GM18502 (cell line): ENCODE data around the gene MAP3K2.

Experiments
- ATAC-seq: cut with Tn5 transposase; IDR thresholded peaks from one replicate; pipeline ENCODE4 v1.9.1; 2021; ENCODE audit warnings: mild to moderate bottlenecking; ENCODE audit not compliant: unreplicated experiment, poor library complexity

The MAP3K2 gene

GRCh38 chr2:127387655-127388422 is at the start of gene MAP3K2:
TSS of gene MAP3K2 (minus strand) at chr2:127387975. CDS start at chr2:127343129, 44,846 bp downstream.
- peak; percentile 80 for ATAC-seq

DNA sequence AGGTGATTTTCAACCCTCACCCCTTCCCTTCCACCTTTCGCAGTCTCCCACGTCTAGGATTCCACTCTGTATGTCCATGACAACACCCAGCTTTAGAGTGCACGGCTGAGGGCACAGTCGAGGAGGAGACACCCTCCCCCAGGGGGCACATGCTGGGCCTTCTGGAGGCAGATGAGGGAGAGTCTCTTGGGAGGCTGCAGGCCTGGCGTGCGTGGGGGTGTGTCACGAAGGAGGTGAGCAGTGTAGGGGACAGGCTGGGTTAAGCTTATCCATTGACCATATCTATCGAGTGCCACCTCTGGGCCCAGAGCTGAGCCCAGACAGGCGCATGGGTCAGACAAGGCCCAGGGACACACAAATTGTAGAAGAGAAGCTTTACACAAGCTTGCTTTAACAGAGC is 49.3 kb upstream of the MAP3K2 start:
- no peak for ATAC-seq

DNA sequence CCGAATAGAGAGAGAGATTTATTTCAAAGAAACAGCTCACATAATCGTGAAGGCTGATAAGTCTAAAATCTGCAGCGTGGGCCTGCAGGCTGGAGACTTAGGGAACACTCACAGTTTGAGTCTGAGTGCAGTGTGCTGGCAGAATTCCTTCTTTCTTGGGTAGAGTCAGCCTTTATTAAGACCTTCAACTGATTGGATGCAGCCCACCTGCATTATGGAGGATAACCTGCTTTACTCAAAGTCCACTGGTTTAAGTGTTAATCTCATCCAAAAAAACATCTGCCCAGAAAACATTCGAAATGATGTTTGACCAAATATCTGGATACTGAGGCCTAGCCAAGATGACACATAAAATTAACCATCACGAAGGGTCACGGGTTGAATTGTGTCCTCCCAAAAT is 46.7 kb upstream of the MAP3K2 start:
- ATAC-seq = no peak

DNA sequence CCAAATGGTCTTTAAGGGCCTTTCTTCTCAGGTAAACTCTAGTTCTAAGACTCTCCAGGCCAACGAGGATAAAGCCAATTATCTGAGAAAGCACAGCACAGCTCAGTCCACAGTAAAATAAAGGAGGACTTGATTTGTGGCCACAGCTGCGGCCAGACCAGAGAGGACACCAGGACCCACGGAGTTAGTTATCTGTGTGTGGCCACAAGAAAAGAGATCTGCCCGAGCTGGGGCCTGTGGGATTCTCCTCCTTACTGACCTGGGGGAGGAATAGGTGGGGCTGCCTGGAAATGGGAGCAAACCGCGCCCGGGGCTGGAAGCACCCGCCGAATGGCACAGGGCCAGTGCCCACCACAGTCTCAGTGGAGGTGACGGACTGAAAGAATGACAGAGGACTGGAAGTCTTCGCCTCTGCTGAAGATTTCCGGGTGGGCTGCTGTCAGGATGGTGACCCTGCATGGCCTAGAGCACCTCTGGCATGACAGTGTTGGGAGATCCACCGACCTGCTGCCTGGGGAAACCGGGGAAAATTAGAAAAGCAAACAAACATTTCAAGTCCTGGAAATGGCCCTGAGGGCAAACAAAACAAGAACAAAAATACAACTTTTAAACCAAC is 43.7 kb upstream of the MAP3K2 start:
- ATAC-seq = no peak

DNA sequence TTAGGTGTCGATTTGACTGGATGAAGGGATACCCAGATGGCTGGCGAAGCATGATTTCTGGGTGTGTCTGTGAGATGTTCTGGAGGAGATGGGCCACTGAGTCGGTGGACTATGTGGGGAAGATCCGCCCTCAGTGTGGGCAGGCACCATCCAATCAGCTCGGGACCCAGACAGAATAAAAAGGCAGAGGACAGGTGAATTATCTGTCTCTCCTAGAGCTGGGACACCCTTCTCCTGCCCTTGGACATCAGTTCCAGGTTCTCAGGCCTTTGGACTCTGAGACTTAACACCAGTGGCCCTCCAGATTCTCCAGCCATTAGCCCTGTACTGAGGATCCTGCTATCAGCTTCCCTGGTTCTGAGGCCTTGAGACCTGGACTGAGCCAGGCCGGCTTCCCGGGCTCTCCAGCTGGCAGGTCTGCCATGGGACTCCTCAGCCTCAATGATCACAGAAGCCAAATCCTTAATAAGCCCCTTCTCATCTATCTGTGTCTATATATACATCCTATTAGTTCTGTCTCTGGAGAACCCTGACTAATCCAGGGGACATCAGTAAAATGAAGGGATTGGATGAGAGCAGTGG is 42.2 kb upstream of the MAP3K2 start:
- ATAC-seq = no peak

- no peak for ATAC-seq
These were observed 41.5 kb upstream of the MAP3K2 start for GRCh38 chr2:127429291-127429690.

GRCh38 chr2:127428815-127429109 is 41.0 kb upstream of the MAP3K2 start:
- ATAC-seq = no peak

DNA sequence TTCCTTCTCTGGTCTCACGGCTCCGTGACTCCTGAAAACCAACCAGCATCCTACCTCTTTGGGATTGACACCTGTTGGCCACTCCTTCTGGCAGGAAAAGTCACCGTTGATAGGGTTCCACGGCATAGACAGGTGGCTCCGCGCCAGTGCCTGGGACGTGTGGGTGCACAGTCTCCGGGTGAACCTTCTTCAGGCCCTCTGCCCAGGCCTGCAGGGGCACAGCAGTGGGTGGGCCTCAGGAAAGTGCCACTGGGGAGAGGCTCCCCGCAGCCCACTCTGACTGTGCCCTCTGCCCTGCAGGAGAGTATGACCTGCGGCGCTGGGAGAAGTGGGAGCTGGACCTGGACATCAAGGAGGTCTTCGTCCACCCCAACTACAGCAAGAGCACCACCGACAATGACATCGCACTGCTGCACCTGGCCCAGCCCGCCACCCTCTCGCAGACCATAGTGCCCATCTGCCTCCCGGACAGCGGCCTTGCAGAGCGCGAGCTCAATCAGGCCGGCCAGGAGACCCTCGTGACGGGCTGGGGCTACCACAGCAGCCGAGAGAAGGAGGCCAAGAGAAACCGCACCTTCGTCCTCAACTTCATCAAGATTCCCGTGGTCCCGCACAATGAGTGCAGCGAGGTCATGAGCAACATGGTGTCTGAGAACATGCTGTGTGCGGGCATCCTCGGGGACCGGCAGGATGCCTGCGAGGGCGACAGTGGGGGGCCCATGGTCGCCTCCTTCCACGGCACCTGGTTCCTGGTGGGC is 40.5 kb upstream of the MAP3K2 start:
- ATAC-seq = no peak

DNA sequence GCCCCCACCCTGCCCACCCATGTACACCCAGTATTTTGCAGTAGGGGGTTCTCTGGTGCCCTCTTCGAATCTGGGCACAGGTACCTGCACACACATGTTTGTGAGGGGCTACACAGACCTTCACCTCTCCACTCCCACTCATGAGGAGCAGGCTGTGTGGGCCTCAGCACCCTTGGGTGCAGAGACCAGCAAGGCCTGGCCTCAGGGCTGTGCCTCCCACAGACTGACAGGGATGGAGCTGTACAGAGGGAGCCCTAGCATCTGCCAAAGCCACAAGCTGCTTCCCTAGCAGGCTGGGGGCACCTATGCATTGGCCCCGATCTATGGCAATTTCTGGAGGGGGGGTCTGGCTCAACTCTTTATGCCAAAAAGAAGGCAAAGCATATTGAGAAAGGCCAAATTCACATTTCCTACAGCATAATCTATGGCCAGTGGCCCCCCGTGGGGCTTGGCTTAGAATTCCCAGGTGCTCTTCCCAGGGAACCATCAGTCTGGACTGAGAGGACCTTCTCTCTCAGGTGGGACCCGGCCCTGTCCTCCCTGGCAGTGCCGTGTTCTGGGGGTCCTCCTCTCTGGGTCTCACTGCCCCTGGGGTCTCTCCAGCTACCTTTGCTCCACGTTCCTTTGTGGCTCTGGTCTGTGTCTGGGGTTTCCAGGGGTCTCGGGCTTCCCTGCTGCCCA is 39.7 kb upstream of the MAP3K2 start:
- no peak for ATAC-seq

DNA sequence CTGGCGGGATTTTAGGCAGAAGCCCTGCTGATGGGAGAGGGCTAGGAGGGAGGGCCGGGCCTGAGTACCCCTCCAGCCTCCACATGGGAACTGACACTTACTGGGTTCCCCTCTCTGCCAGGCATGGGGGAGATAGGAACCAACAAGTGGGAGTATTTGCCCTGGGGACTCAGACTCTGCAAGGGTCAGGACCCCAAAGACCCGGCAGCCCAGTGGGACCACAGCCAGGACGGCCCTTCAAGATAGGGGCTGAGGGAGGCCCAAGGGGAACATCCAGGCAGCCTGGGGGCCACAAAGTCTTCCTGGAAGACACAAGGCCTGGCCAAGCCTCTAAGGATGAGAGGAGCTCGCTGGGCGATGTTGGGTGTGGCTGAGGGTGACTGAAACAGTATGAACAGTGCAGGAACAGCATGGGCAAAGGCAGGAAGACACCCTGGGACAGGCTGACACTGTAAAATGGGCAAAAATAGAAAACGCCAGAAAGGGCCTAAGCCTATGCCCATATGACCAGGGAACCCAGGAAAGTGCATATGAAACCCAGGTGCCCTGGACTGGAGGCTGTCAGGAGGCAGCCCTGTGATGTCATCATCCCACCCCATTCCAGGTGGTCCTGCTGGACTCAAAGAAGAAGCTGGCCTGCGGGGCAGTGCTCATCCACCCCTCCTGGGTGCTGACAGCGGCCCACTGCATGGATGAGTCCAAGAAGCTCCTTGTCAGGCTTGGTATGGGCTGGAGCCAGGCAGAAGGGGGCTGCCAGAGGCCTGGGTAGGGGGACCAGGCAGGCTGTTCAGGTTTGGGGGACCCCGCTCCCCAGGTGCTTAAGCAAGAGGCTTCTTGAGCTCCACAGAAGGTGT is 39.0 kb upstream of the MAP3K2 start:
- ATAC-seq = no peak

DNA sequence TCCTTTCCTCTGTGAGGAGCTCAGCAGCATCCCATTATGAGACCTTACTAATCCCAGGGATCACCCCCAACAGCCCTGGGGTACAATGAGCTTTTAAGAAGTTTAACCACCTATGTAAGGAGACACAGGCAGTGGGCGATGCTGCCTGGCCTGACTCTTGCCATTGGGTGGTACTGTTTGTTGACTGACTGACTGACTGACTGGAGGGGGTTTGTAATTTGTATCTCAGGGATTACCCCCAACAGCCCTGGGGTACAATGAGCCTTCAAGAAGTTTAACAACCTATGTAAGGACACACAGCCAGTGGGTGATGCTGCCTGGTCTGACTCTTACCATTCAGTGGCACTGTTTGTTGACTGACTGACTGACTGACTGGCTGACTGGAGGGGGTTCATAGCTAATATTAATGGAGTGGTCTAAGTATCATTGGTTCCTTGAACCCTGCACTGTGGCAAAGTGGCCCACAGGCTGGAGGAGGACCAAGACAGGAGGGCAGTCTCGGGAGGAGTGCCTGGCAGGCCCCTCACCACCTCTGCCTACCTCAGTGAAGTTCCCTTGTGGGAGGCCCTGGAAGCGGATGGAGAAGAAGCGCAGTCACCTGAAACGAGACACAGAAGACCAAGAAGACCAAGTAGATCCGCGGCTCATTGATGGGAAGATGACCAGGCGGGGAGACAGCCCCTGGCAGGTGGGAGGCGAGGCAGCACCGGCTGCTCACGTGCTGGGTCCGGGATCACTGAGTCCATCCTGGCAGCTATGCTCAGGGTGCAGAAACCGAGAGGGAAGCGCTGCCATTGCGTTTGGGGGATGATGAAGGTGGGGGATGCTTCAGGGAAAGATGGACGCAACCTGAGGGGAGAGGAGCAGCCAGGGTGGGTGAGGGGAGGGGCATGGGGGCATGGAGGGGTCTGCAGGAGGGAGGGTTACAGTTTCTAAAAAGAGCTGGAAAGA is 38.0 kb upstream of the MAP3K2 start:
- ATAC-seq = no peak

GRCh38 chr2:127424598-127425520 is 37.1 kb upstream of the MAP3K2 start:
- ATAC-seq = no peak

GRCh38 chr2:127423880-127424279 is 36.1 kb upstream of the MAP3K2 start:
- no peak for ATAC-seq

- ATAC-seq = no peak
These were observed 35.7 kb upstream of the MAP3K2 start for GRCh38 chr2:127423478-127423843.

GRCh38 chr2:127422559-127423477 is 35.0 kb upstream of the MAP3K2 start:
- no peak for ATAC-seq

- no peak for ATAC-seq
These were observed 34.2 kb upstream of the MAP3K2 start for GRCh38 chr2:127421871-127422558.
